Activated CD4-positive, alpha-beta T cell treated with anti-CD3 and anti-CD28 coated beads, Interleukin-2, Interleukin-4, amounts not matched to agents 100 ng/mL and 50 ng/mL, durations not matched to agents 16 hours and 8 hours (primary cell): ENCODE measurements around the gene HBQ1.
"Not testable (repeated sequence)": the region's sequence is repeated elsewhere in the genome, so short reads cannot be mapped to it uniquely, and the experiment has no call there.

Source experiments
- DNase-seq: peaks from one replicate; pipeline ENCODE4 v3.0.0-alpha.2; 2020; ENCODE audit warnings: low spot score

Gene HBQ1

GRCh38 chr16:176477-177382, 3.5 kb upstream of the HBQ1 start, which contains the start of gene HBA1:
HBA1 (plus strand) TSS chr16:176680; CDS start chr16:176717, 37 bp downstream.
- DNase-seq: not testable (repeated sequence)

GRCh38 chr16:177394-177822, 2.9 kb upstream of the HBQ1 start:
- DNase-seq: no peak

- DNase-seq: no peak
Measured at GRCh38 chr16:177981-178667, 2.1 kb upstream of the HBQ1 start.

- no peak for DNase-seq
Measured at GRCh38 chr16:178668-179015, 1.6 kb upstream of the HBQ1 start.

- DNase-seq: no peak
Measured at GRCh38 chr16:179211-180092, 807 bp upstream of the HBQ1 start.

GRCh38 chr16:180681-181564, 664 bp downstream of the HBQ1 start:
- peak; percentile 84 for DNase-seq

- DNase-seq: no peak
Measured at GRCh38 chr16:181565-182021, 1.3 kb downstream of the HBQ1 start.

GRCh38 chr16:183005-183404, 2.7 kb downstream of the HBQ1 start:
- no peak for DNase-seq

GRCh38 chr16:185213-185612, 5.0 kb downstream of the HBQ1 start:
- DNase-seq: no peak

GRCh38 chr16:185691-186090, 5.4 kb downstream of the HBQ1 start:
- DNase-seq: no peak

- no peak for DNase-seq
Measured at GRCh38 chr16:187330-187729, 7.1 kb downstream of the HBQ1 start.

GRCh38 chr16:188674-189073, 8.4 kb downstream of the HBQ1 start:
- peak; percentile 24 for DNase-seq

- DNase-seq: no peak
Measured at GRCh38 chr16:189604-190186, 9.4 kb downstream of the HBQ1 start.

- DNase-seq: no peak
Measured at GRCh38 chr16:191831-192230, 11.6 kb downstream of the HBQ1 start.

- DNase-seq: no peak
Measured at GRCh38 chr16:192686-193085, 12.4 kb downstream of the HBQ1 start.

- DNase-seq: no peak
Measured at GRCh38 chr16:193441-193840, 13.2 kb downstream of the HBQ1 start.

GRCh38 chr16:194516-194915, 14.3 kb downstream of the HBQ1 start:
- no peak for DNase-seq

- DNase-seq: no peak
Measured at GRCh38 chr16:200388-200787, 20.1 kb downstream of the HBQ1 start.

- DNase-seq: no peak
Measured at GRCh38 chr16:203246-203645, 23.0 kb downstream of the HBQ1 start.

- not testable (repeated sequence) for DNase-seq
Measured at GRCh38 chr16:204046-204445, 23.8 kb downstream of the HBQ1 start.

GRCh38 chr16:209359-209758, 29.1 kb downstream of the HBQ1 start:
- DNase-seq: not testable (repeated sequence)
